T47D (cell line): ENCODE data around the gene C12orf60.

ENCODE experiments used
- DNase-seq, 2 experiments: peaks; one replicate each; pipeline versions ENCODE4 v3.0.0 to v3.0.0-alpha.2; 2011 to 2012; ENCODE audit warnings: low read depth in 1 of 2, low spot score in 1 of 2
- JUND ChIP-seq: IDR thresholded peaks from 2 replicates; pipeline ENCODE4 v1.6.1; 2012; ENCODE audit warnings: low read depth
- in situ Hi-C: cut with HindIII; loops from 2 replicates; pipeline ENCODE4 v1.10.0; 2016; ENCODE audit warnings: low sequenced_read_pairs, low pct_unique_long_range_greater_than_20kb

The C12orf60 gene

DNA sequence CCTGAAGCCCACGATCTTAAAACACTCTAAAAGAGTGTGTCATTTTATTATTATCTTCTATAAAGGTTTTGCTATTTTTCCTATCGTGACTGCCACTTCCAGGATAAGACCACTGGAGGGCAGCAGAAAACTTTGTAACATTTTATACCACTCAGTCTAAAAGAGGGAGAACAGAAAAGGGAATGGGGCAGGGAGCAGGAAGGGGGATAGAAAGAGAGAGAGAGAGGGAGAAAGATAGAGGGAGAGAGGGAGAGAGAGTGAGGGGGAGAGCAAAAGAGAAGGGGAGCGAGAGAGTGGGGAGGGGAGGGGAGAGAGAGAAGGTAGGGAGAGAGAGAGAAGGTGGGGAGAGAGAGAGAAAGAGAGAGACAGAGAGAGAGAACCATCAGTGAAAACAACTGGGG, 41.9 kb downstream of the C12orf60 start:
- in situ Hi-C loops = no loop called here
- DNase-seq = peak; percentile 4 to 66
- TF ChIP-seq JUND = no peak

GRCh38 chr12:14846042-14846587, 42.6 kb downstream of the C12orf60 start:
- no peak for DNase-seq
- TF ChIP-seq JUND = no peak
- in situ Hi-C loops = no loop called here

- no peak for TF ChIP-seq JUND
- in situ Hi-C loops = no loop called here
- DNase-seq = peak in 1 of 2 experiments; percentile 41
These were observed 43.6 kb downstream of the C12orf60 start for GRCh38 chr12:14846876-14847580.

- in situ Hi-C loops = no loop called here
- TF ChIP-seq JUND = no peak
- no peak for DNase-seq
These were observed 46.2 kb downstream of the C12orf60 start for GRCh38 chr12:14849661-14850060.

GRCh38 chr12:14850929-14851663, 47.6 kb downstream of the C12orf60 start:
- no peak for TF ChIP-seq JUND
- in situ Hi-C loops = no loop called here
- no peak for DNase-seq

GRCh38 chr12:14852880-14853279, 49.4 kb downstream of the C12orf60 start:
- no peak for DNase-seq
- TF ChIP-seq JUND = no peak
- in situ Hi-C loops = no loop called here

DNA sequence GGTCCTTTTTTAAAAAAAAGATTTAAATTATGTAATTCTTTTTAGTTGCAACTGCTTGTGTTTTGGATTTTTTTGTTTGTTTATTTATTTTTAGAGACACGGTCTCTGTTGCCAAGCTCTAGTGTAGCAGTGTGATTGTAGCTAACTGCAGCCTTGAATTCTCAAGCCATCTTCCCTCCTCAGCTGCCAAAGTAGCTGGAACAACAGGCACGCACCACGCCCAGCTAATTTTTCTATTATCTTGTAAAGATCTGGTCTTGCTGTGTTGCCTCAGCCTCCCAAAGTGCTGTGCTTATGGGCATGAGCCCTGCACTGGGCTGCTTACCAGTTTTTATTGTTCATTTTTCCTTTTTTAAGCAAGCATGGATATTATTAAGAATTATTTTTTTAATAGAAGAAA, 50.5 kb downstream of the C12orf60 start:
- in situ Hi-C loops = no loop called here
- TF ChIP-seq JUND = no peak

GRCh38 chr12:14854586-14855183, 51.2 kb downstream of the C12orf60 start:
- peak in 1 of 2 experiments; percentile 37 for DNase-seq
- no peak for TF ChIP-seq JUND
- in situ Hi-C loops = no loop called here

More for the DNA sequence above, 50.5 kb downstream of the C12orf60 start:
- DNase-seq = peak in 1 of 2 experiments; percentile 48

DNA sequence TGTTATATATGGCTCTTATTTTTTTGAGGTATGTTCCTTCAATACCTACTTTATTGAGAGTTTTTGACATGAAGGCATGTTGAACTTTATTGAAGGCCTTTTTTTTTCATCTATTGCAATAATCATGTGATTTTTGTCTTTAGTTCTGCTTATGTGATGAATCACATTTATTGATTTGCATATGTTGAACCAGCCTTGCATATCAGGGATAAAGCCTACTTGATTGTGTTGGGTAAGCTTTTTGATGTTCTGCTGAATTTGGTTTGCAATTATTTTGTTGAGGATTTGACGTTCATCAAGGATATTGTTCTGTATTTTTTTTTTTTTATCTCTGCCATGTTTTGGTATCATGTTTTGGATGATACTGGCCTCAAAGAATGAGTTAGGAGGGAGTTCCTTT, 55.0 kb downstream of the C12orf60 start:
- TF ChIP-seq JUND = no peak
- no peak for DNase-seq
- in situ Hi-C loops = no loop called here

DNA sequence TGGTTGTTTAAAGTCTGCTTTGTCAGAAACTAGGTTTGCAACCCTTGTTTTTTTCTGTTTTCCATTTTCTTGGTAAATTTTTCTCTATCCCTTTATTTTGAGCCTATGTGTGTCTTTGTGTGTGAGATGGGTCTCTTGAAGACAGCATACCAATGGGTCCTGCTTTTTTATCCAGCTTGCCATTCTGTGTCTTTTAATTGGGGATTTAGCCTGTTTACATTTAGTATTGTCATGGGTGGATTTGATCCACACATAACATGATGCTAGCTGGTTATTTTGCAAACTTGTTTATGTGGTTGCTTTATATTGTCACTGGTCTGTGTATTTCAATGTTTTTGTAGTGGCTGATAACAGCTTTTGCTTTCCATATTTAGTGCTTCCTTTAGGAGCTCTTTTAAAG, 57.0 kb downstream of the C12orf60 start:
- TF ChIP-seq JUND = no peak
- DNase-seq = no peak
- in situ Hi-C loops = no loop called here

DNA sequence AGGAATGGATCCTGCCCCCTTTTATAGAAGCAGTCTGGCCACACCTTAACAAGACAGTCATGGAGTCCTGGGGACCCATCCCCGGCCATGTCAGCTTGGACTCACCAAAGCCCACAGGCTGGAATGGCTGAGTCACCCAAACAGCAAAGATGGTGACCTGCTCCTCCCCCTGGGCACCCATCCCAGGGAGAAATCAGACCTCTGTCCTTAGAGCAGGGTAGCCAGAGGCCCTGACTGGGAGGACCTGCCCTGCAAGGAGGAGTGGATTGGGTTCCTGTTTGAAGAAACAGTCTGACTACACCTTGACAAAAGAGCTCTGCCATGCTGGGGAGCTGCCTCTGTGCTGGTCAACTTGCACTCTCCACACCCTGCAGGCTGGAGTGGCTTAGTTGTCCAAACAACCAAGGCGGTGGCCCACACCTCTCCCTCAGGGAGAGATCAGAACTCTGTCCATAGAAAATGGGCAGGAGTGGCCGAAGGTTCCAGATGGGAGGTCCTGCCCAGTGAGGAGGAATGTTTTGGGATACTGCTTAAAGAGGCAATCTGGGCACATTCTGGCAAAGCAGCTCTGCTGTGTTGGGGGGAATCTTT, 65.5 kb downstream of the C12orf60 start:
- no peak for TF ChIP-seq JUND
- in situ Hi-C loops = no loop called here
- peak in 1 of 2 experiments; percentile 86 for DNase-seq

DNA sequence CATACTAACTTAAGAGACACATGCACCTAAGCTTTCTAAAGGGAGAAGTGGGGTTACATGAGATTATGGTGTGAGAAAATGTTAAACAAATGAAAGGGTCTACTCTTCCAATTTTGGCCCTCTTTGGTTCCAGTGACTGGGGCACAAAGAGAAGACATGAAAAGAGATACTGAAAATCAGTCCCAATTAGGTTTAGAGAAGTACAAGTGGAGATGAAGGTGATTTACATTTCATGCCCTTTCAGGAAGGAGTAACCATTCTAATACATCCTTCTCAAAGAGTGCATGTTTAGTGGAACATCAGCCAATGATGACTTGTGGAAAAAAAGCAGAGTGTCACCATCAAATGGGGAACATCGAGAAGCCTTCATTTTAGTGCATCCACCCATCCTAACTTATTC, 67.8 kb downstream of the C12orf60 start:
- TF ChIP-seq JUND = no peak
- DNase-seq = no peak
- in situ Hi-C loops = no loop called here
